H9 (cell line): ENCODE data around the gene SMIM28. TPM values are rescaled to one million over a fixed set of nuclear protein-coding genes. Genes with fewer than 3 reads are reported as not detected.
A peak's percentile ranks its signal among the peaks of the same experiment; 100 is the strongest.

ENCODE experiments used
- DNase-seq: peaks from one replicate; pipeline ENCODE4 v3.0.0-alpha.2; 2017
- H2AFZ ChIP-seq: one replicate; pipeline ENCODE4 v1.6.1; 2013; ENCODE audit warnings: mild to moderate bottlenecking, low read length, control low read depth, moderate library complexity
- H2AK5ac ChIP-seq: 2 replicates; pipeline ENCODE4 v1.6.1; 2013; ENCODE audit warnings: low read length, control low read depth, mixed read lengths; ENCODE audit not compliant: insufficient read length
- H2BK120ac ChIP-seq: one replicate; pipeline ENCODE4 v1.6.1; 2013; ENCODE audit warnings: low read depth, mild to moderate bottlenecking, low read length, control low read depth, inconsistent platforms; ENCODE audit not compliant: poor library complexity, severe bottlenecking
- H2BK12ac ChIP-seq: 2 replicates; pipeline ENCODE4 v1.6.1; 2013; ENCODE audit warnings: low read length, control low read depth, mixed read lengths, low read depth; ENCODE audit not compliant: insufficient read length
- H2BK15ac ChIP-seq: 2 replicates; pipeline ENCODE4 v1.6.1; 2013; ENCODE audit warnings: low read depth, low read length, control low read depth
- H2BK20ac ChIP-seq: one replicate; pipeline ENCODE4 v1.6.1; 2013; ENCODE audit warnings: low read depth, mild to moderate bottlenecking, low read length, control low read depth, inconsistent platforms; ENCODE audit not compliant: poor library complexity, severe bottlenecking
- H2BK5ac ChIP-seq: 2 replicates; pipeline ENCODE4 v1.6.1; 2013; ENCODE audit warnings: low read length, control low read depth, mixed read lengths; ENCODE audit not compliant: insufficient read length
- H3K14ac ChIP-seq: 2 replicates; pipeline ENCODE4 v1.6.1; 2013; ENCODE audit warnings: low read length, control low read depth; ENCODE audit not compliant: insufficient read depth
- H3K18ac ChIP-seq: 2 replicates; pipeline ENCODE4 v1.6.1; 2013; ENCODE audit warnings: low read depth, mild to moderate bottlenecking, mixed read lengths, low read length, control low read depth; ENCODE audit not compliant: insufficient read length
- H3K23ac ChIP-seq: 2 replicates; pipeline ENCODE4 v1.6.1; 2013; ENCODE audit warnings: low read length, control low read depth, mixed read lengths, low read depth; ENCODE audit not compliant: insufficient read length
- H3K23me2 ChIP-seq: 2 replicates; pipeline ENCODE4 v1.6.1; 2013; ENCODE audit warnings: low read depth, mild to moderate bottlenecking, mixed read lengths, low read length, control low read depth; ENCODE audit not compliant: insufficient read length, poor library complexity, severe bottlenecking
- H3K27ac ChIP-seq: 2 replicates; pipeline ENCODE4 v1.5.1; 2013; ENCODE audit warnings: low read length, control low read depth, mixed read lengths, low read depth; ENCODE audit not compliant: insufficient read length
- H3K27me3 ChIP-seq: 2 replicates; pipeline ENCODE4 v1.6.1; 2013; ENCODE audit warnings: low read length, control low read depth, inconsistent platforms; ENCODE audit not compliant: insufficient read depth
- H3K4ac ChIP-seq: 2 replicates; pipeline ENCODE4 v1.6.1; 2013; ENCODE audit warnings: low read depth, mild to moderate bottlenecking, control low read depth, inconsistent platforms, low read length, moderate library complexity
- H3K4me1 ChIP-seq: 2 replicates; pipeline ENCODE4 v1.6.1; 2013; ENCODE audit warnings: low read length, control low read depth, inconsistent platforms; ENCODE audit not compliant: insufficient read depth
- H3K4me2 ChIP-seq: 2 replicates; pipeline ENCODE4 v1.6.1; 2013; ENCODE audit warnings: low read length, control low read depth, mixed read lengths; ENCODE audit not compliant: insufficient read length, insufficient read depth
- H3K56ac ChIP-seq: 2 replicates; pipeline ENCODE4 v1.6.1; 2013; ENCODE audit warnings: low read depth, mild to moderate bottlenecking, mixed read lengths, low read length, control low read depth; ENCODE audit not compliant: insufficient read length
- H3K79me1 ChIP-seq: 2 replicates; pipeline ENCODE4 v1.6.1; 2013; ENCODE audit warnings: low read depth, mild to moderate bottlenecking, moderate library complexity, low read length, control low read depth, inconsistent platforms; ENCODE audit not compliant: insufficient read depth, poor library complexity, severe bottlenecking
- H3K79me2 ChIP-seq: 2 replicates; pipeline ENCODE4 v1.6.1; 2013; ENCODE audit warnings: low read length, control low read depth, inconsistent platforms; ENCODE audit not compliant: insufficient read depth
- H3K9ac ChIP-seq: 2 replicates; pipeline ENCODE4 v1.6.1; 2013; ENCODE audit warnings: low read length, control low read depth, mixed read lengths; ENCODE audit not compliant: insufficient read length; ENCODE audit errors: extremely low read depth
- H3K9me3 ChIP-seq: one replicate; pipeline ENCODE4 v1.6.1; 2013; ENCODE audit warnings: low read depth, low read length, inconsistent platforms; ENCODE audit not compliant: control insufficient read depth
- H3T11ph ChIP-seq: one replicate; pipeline ENCODE4 v1.6.1; 2013; ENCODE audit warnings: mild to moderate bottlenecking, low read length, control low read depth, inconsistent platforms
- H4K20me1 ChIP-seq: one replicate; pipeline ENCODE4 v1.6.1; 2013; ENCODE audit not compliant: control insufficient read depth, insufficient read length, insufficient read depth
- H4K5ac ChIP-seq: 2 replicates; pipeline ENCODE4 v1.6.1; 2013; ENCODE audit warnings: low read depth, mild to moderate bottlenecking, mixed read lengths, low read length, control low read depth; ENCODE audit not compliant: insufficient read length
- H4K8ac ChIP-seq: replicated peaks from 2 replicates; pipeline ENCODE4 v1.6.1; 2013; ENCODE audit warnings: low read length, control low read depth, mixed read lengths, low read depth; ENCODE audit not compliant: insufficient read length
- H4K91ac ChIP-seq: 2 replicates; pipeline ENCODE4 v1.6.1; 2013; ENCODE audit warnings: low read depth, mild to moderate bottlenecking, moderate library complexity, mixed read lengths, low read length, control low read depth; ENCODE audit not compliant: insufficient read length
- H3K27ac Mint-ChIP-seq, 3 experiments: 2 replicates in 2 of 3; 3 replicates in 1 of 3; pipeline ENCODE4 v1.8.0; 2020 to 2021; ENCODE audit warnings: mixed read lengths in 3 of 3, mild to moderate bottlenecking in 1 of 3, moderate library complexity in 1 of 3
- H3K27me3 Mint-ChIP-seq: 2 replicates; pipeline ENCODE4 v1.8.0; 2021; ENCODE audit warnings: low read depth, mild to moderate bottlenecking, moderate library complexity, mixed read lengths
- H3K36me3 Mint-ChIP-seq, 3 experiments: 2 replicates in 2 of 3; 3 replicates in 1 of 3; pipeline ENCODE4 v1.8.0; 2020 to 2021; ENCODE audit warnings: low read depth in 3 of 3, mixed read lengths in 3 of 3; ENCODE audit not compliant: insufficient read depth in 1 of 3
- H3K4me1 Mint-ChIP-seq, 2 experiments: 2 replicates each; pipeline ENCODE4 v1.8.0; 2020; ENCODE audit warnings: mixed read lengths in 2 of 2
- H3K4me3 Mint-ChIP-seq, 2 experiments: 2 replicates in 1 of 2; 3 replicates in 1 of 2; pipeline ENCODE4 v1.8.0; 2020 to 2021; ENCODE audit warnings: mild to moderate bottlenecking in 2 of 2, mixed read lengths in 2 of 2, moderate library complexity in 1 of 2
- H3K9me3 Mint-ChIP-seq, 2 experiments: 2 replicates in 1 of 2; 3 replicates in 1 of 2; pipeline ENCODE4 v1.8.0; 2020; ENCODE audit warnings: mild to moderate bottlenecking in 2 of 2, mixed read lengths in 2 of 2, moderate library complexity in 1 of 2
- CTCF ChIP-seq: fragments of 200-600 bp; sonication (generic); conservative IDR thresholded peaks from 3 replicates; pipeline ENCODE4 v1.8.0; 2021; ENCODE audit warnings: antibody characterized with exemption, mild to moderate bottlenecking
- WGBS: extraction: QIAGEN DNeasy Blood & Tissue Kit; methylation state at CpG from one replicate; pipeline ENCODE4 v1.1.7; 2013; ENCODE audit warnings: missing lambda C conversion rate, low lambda C conversion rate, mixed read lengths; ENCODE audit not compliant: insufficient read length; ENCODE audit errors: extremely low coverage; 5-methylcytosine and 5-hydroxymethylcytosine counted together
- total RNA-seq: library from RNA; stranded (reverse); gene quantifications from 2 replicates; pipeline ENCODE4 v1.2.1, GENCODE V29; 2021

Gene SMIM28
- total RNA-seq, 1 experiment from 2014 or later, result not detected

GRCh38 chr6:138382498-138383265 lies 5.0 kb downstream of the SMIM28 start:
- Mint-ChIP-seq H3K9me3 (no peaks in the 10 kb centered on the region), H3K4me1 (peaks cover 24 to 26% of the 10 kb centered on the region in 2 experiments), H3K36me3 (no peaks in the 10 kb centered on the region), H3K27me3 (no peaks in the 10 kb centered on the region), H3K4me3 (peak overlapping the region in 1 of 2 experiments; percentile 10; a peak in 2 of 5 replicates), H3K27ac (peak overlapping the region in 2 of 3 experiments; percentile 39 to 58; a peak in 4 of 7 replicates)
- peaks cover 2% of the 10 kb centered on the region; the same call in 1 of the 2 replicates for H3K4me1 ChIP-seq
- no peak overlapping the region for H2BK5ac ChIP-seq
- no peak overlapping the region for H3K9ac ChIP-seq
- no peak overlapping the region for H3K18ac ChIP-seq
- H3K4ac ChIP-seq, result no peak overlapping the region
- H3K27me3 ChIP-seq, result no peaks in the 10 kb centered on the region
- WGBS, result no CpG with 5 or more reads among the region's 8 CpGs
- no peak overlapping the region for H2BK20ac ChIP-seq
- H4K91ac ChIP-seq, result no peak overlapping the region
- no peak overlapping the region for H2AK5ac ChIP-seq
- H4K5ac ChIP-seq, result no peak overlapping the region
- TF ChIP-seq CTCF, result peak; percentile 51
- no peak overlapping the region for H3K27ac ChIP-seq
- H3K23ac ChIP-seq, result no peak overlapping the region
- H4K20me1 ChIP-seq, result no peaks in the 10 kb centered on the region
- H3K23me2 ChIP-seq, result no peaks in the 10 kb centered on the region
- H3K56ac ChIP-seq, result no peak overlapping the region
- no peaks in the 10 kb centered on the region for H3K79me1 ChIP-seq
- H3K14ac ChIP-seq, result no peak overlapping the region
- no peaks in the 10 kb centered on the region for H3K79me2 ChIP-seq
- no peaks in the 10 kb centered on the region for H3K9me3 ChIP-seq
- no peak overlapping the region for H2BK120ac ChIP-seq
- H4K8ac ChIP-seq, result no peak overlapping the region
- no peak overlapping the region for H2AFZ ChIP-seq
- H3T11ph ChIP-seq, result no peak overlapping the region
- no peak overlapping the region for H2BK15ac ChIP-seq
- no peak overlapping the region for H3K4me2 ChIP-seq
- peak; percentile 71 for DNase-seq
- H2BK12ac ChIP-seq, result no peak overlapping the region
